Measurements from ENCODE around the gene TBC1D4.
"Not testable (repeated sequence)": the region's sequence is repeated elsewhere in the genome, so short reads cannot be mapped to it uniquely, and the experiment has no call there.

TBC1D4 gene

DNA sequence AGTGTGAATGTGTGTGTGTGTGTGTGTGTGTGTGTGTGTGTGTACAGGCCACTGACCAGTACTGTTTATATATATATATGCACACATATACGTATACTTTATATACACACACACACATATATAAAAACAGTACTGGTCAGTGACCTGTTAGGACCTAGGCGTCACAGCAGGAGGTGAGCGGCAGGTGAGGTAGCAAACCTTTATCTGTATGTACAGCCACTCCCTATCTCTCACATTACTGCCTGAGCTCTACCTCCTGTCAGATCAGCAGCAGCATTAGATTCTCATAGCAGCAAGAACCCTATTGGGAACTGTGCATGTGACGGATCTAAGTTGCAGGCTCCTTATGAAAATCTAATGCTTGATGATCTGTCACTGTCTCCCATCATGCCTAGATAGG, 34.5 kb downstream of the TBC1D4 start:
- DNase-seq (ENCODE audit: low spot score) = no peak

- no peak for DNase-seq (ENCODE audit: low spot score)
These were observed 35.1 kb downstream of the TBC1D4 start for GRCh38 chr13:75446874-75447273.

GRCh38 chr13:75445717-75446499, 36.1 kb downstream of the TBC1D4 start:
- DNase-seq (ENCODE audit: low spot score) = no peak

DNA sequence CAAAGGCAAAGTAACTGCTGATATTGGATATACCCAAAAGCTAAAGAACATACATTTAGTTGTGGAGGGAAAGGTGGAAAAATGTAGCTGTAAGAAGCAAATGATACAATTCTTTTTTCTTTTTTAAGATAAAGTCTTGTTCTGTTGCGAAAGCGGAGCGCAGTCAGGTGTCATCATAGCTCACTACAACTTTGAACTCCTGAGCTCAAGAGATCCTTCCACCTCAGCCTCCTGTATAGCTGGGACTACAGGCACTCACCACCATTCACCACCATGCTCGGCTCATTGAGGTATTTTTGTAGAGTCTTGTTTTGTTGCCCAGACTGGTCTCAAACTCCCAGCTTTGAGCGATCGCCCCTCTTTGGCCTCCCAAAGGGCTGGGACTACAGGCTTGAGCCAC, 38.0 kb downstream of the TBC1D4 start:
- DNase-seq (ENCODE audit: low spot score) = no peak

DNA sequence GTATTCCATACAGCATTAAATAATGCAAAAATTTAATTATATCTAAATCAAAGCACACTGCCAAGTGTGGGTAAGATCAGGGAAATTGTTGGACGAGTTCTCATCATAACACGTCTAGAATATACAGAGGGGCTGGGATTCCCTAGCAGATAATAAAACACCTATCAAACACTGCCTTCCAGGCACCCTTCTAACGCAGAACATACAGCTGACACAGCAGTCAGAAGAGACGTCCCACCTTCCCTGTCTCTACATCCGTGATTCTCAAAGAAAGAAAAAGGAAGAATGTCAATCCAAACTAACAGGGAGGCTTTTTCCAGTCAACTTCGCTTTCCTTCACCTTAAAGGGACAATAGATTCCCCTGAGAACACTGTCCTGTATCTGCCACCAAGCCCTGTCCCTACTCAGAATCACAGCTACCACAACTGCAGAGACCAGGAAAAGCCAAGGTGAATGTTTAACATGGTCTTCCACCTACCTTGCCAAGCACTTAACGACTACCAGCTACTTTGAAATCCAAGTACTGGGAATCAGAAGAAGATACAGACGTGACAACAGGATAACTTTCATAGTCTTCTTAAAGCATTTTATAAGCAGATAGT, 38.5 kb downstream of the TBC1D4 start:
- DNase-seq (ENCODE audit: low spot score) = no peak

- DNase-seq (ENCODE audit: low spot score) = no peak
These were observed 39.2 kb downstream of the TBC1D4 start for GRCh38 chr13:75442736-75443234.

DNA sequence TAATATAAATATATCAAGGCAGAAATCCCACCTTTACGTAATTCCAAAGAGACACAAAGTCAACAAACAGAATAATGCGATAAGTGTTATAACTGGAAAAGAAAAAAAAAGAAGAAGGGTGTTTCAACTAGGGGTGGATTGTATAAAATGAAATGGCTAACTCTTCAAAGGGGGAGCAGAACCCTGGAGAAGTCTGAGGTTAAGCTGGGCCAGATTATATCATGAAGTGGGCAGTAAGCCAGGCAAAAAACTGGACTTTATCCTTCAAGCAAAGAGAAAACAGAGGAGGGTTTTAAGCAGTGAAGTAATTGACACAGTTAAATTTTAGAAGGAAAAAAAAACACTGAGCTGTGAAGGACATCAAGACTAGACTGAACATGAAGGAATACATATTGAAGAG, 41.9 kb downstream of the TBC1D4 start:
- no peak for DNase-seq (ENCODE audit: low spot score)

- DNase-seq (ENCODE audit: low spot score) = no peak
These were observed 44.2 kb downstream of the TBC1D4 start for GRCh38 chr13:75437582-75438318.

GRCh38 chr13:75434126-75434525, 47.8 kb downstream of the TBC1D4 start:
- DNase-seq (ENCODE audit: low spot score) = not testable (repeated sequence)

- DNase-seq (ENCODE audit: low spot score) = no peak
These were observed 49.1 kb downstream of the TBC1D4 start for GRCh38 chr13:75432811-75433244.

DNA sequence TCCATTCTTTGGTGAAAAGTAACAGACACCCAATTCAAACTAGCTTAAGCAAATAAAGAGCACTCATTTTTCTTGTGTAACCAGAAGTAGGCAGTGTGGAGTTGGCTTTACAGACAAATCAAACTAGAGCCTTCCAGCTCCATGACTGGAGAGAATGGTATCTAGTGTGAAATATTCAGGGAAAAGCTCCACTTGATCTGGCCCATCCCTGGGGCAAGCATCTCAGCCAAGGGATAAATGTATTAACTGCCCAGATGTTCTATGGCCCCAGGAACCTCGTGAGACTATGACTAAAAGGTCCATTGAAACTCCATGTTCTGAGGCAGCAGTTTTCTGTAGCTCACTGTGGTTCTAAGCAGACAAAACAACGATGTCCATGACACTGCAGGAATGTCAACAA, 49.9 kb downstream of the TBC1D4 start:
- no peak for DNase-seq (ENCODE audit: low spot score)

GRCh38 chr13:75430436-75431209, 51.3 kb downstream of the TBC1D4 start:
- DNase-seq (ENCODE audit: low spot score) = no peak

GRCh38 chr13:75426421-75426820, 55.5 kb downstream of the TBC1D4 start:
- no peak for DNase-seq (ENCODE audit: low spot score)

- no peak for DNase-seq (ENCODE audit: low spot score)
These were observed 56.6 kb downstream of the TBC1D4 start for GRCh38 chr13:75425216-75426009.

GRCh38 chr13:75423946-75424345, 58.0 kb downstream of the TBC1D4 start:
- DNase-seq (ENCODE audit: low spot score) = no peak

DNA sequence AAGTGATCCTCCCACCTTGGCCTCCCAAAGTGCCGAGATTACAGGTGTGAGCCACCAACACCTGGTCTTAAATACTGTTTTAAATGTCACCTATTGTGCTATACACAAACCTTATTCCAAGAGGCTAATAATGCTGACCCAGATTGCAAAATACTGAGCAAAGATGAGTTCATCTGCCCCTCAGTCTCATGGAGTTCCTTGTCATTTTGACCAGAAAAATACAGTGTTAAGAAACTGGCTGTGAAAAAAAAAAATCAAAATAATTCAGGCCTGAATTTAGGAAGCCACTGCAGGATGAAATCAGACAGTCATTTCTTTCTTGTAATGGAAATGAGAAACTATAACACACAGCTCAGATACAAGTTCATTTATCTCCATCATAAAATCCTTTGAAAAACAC, 59.9 kb downstream of the TBC1D4 start:
- DNase-seq (ENCODE audit: low spot score) = no peak

- DNase-seq (ENCODE audit: low spot score) = no peak
These were observed 60.8 kb downstream of the TBC1D4 start for GRCh38 chr13:75421133-75421532.

DNA sequence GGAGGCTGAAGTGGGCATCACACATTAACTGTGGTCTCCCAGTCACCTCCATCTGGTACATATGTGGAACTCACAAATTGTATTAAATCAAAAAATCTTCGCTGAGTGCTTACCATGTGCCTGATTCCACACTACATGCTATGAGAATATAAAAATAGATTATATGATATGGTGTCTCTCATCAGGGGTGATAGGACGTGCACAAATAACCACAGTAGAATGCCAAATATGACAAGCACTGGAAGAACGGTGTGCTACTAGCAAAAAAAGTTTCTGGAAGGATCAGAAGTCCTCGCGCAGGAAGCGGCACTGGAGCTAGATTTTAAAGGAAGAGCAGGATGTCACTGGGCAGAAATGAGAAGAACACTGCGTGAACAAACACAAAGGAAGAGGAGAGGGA, 62.3 kb downstream of the TBC1D4 start:
- no peak for DNase-seq (ENCODE audit: low spot score)

- no peak for DNase-seq (ENCODE audit: low spot score)
These were observed 63.0 kb downstream of the TBC1D4 start for GRCh38 chr13:75418997-75419396.

- no peak for DNase-seq (ENCODE audit: low spot score)
These were observed 63.7 kb downstream of the TBC1D4 start for GRCh38 chr13:75418186-75418843.

DNA sequence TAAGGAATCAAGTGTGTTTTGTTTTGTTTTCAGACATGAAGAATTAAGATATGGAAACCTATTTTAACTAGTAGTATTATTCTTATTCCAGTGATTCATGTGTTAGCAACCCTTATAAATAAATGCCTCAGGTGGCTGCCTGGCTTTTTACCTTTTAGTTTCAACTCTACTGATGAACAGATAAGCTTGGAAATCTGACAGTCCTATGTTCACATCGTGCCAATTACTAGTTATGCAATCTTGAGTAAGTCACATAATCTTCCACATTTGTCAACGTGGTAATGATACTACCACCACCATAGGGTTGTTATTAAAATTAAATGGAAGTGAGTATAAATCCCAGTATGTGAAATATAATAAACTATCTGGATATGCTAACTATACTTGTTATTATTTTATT, 64.3 kb downstream of the TBC1D4 start:
- DNase-seq (ENCODE audit: low spot score) = no peak
